Neural cell (in vitro differentiated cells): ENCODE measurements around the gene COL1A1. TPM values are rescaled to one million over a fixed set of nuclear protein-coding genes. Genes with fewer than 3 reads are reported as not detected.

Experiments
- H2AFZ ChIP-seq: fragments of 200-600, 300-800 bp; sonication (generic), shearing (Covaris generic); 2 replicates; pipeline ENCODE4 v1.6.0; 2014; ENCODE audit warnings: low read depth, mild to moderate bottlenecking, antibody characterized with exemption, low read length, moderate library complexity
- H3F3A ChIP-seq: fragments of 200-600 bp; shearing (Covaris generic); 2 replicates; pipeline ENCODE4 v1.6.1; 2016; ENCODE audit warnings: mild to moderate bottlenecking, moderate library complexity, mixed read lengths, antibody characterized with exemption, low read length; ENCODE audit not compliant: insufficient read depth, poor library complexity, severe bottlenecking
- H3K27ac ChIP-seq: fragments of 200-600, 300-800 bp; sonication (generic), shearing (Covaris generic); 2 replicates; pipeline ENCODE4 v1.5.1; 2014; ENCODE audit warnings: mild to moderate bottlenecking, low read length, moderate library complexity
- H3K27me3 ChIP-seq: fragments of 300-800, 200-600 bp; sonication (generic), shearing (Covaris generic); 2 replicates; pipeline ENCODE4 v1.6.0; 2014; ENCODE audit warnings: mild to moderate bottlenecking, low read depth, low read length, moderate library complexity; ENCODE audit not compliant: insufficient read depth
- H3K36me3 ChIP-seq: fragments of 300-800, 200-600 bp; sonication (generic), shearing (Covaris generic); 2 replicates; pipeline ENCODE4 v1.5.1; 2014; ENCODE audit warnings: mild to moderate bottlenecking, antibody characterized with exemption, low read length, moderate library complexity; ENCODE audit not compliant: insufficient read depth
- H3K4me2 ChIP-seq: fragments of 300-800, 200-600 bp; sonication (generic), shearing (Covaris generic); 2 replicates; pipeline ENCODE4 v1.6.0; 2014; ENCODE audit warnings: mild to moderate bottlenecking, low read length
- H3K4me3 ChIP-seq: fragments of 300-800, 200-600 bp; sonication (generic), shearing (Covaris generic); 2 replicates; pipeline ENCODE4 v1.5.1; 2014; ENCODE audit warnings: mild to moderate bottlenecking, low read length, moderate library complexity
- H3K79me2 ChIP-seq: fragments of 200-600 bp; shearing (Covaris generic); replicated peaks from 2 replicates; pipeline ENCODE4 v1.6.0; 2014; ENCODE audit warnings: mild to moderate bottlenecking, low read length, moderate library complexity; ENCODE audit not compliant: insufficient read depth
- H3K9ac ChIP-seq: fragments of 300-800, 200-600 bp; sonication (generic), shearing (Covaris generic); 2 replicates; pipeline ENCODE4 v1.6.1; 2016; ENCODE audit warnings: mild to moderate bottlenecking, low read length, mixed read lengths
- H3K9me2 ChIP-seq: fragments of 200-600 bp; shearing (Covaris generic); 2 replicates; pipeline ENCODE4 v1.6.1; 2016; ENCODE audit warnings: mild to moderate bottlenecking, low read length, mixed read lengths; ENCODE audit not compliant: insufficient read depth
- H3K9me3 ChIP-seq: fragments of 200-600, 300-800 bp; sonication (generic), shearing (Covaris generic); 2 replicates; pipeline ENCODE4 v1.6.1; 2016; ENCODE audit warnings: mild to moderate bottlenecking, mixed run types, low read length, moderate library complexity, mixed read lengths
- H4K20me1 ChIP-seq: fragments of 200-600 bp; shearing (Covaris generic); 2 replicates; pipeline ENCODE4 v1.6.1; 2016; ENCODE audit warnings: mild to moderate bottlenecking, mixed run types; ENCODE audit not compliant: insufficient read depth
- EP300 ChIP-seq: fragments of 450-650 bp; conservative IDR thresholded peaks from 2 replicates; pipeline ENCODE4 v1.6.1; 2014; ENCODE audit warnings: antibody characterized with exemption, mild to moderate bottlenecking, moderate library complexity; ENCODE audit not compliant: poor library complexity, severe bottlenecking
- EZH2 ChIP-seq: fragments of 200-600, 300-800 bp; shearing (Covaris generic), sonication (generic); IDR thresholded peaks from 2 replicates; pipeline ENCODE4 v1.6.1; 2014; ENCODE audit warnings: antibody characterized with exemption, low read length, borderline replicate concordance, mild to moderate bottlenecking; ENCODE audit not compliant: insufficient read depth, poor library complexity, severe bottlenecking
- MXI1 ChIP-seq: fragments of 450-650 bp; conservative IDR thresholded peaks from 2 replicates; pipeline ENCODE4 v1.6.1; 2014; ENCODE audit warnings: antibody characterized with exemption, mild to moderate bottlenecking; ENCODE audit not compliant: poor library complexity, severe bottlenecking
- POLR2AphosphoS5 ChIP-seq: IDR thresholded peaks from 2 replicates; pipeline ENCODE4 v1.6.1; 2012
- RAD21 ChIP-seq: fragments of 450-650 bp; conservative IDR thresholded peaks from 2 replicates; pipeline ENCODE4 v1.6.1; 2014; ENCODE audit warnings: antibody characterized with exemption, mild to moderate bottlenecking, moderate library complexity
- SMC3 ChIP-seq: fragments of 450-650 bp; conservative IDR thresholded peaks from 2 replicates; pipeline ENCODE4 v1.6.1; 2014; ENCODE audit warnings: antibody characterized with exemption, mild to moderate bottlenecking, moderate library complexity; ENCODE audit not compliant: poor library complexity
- TAF1 ChIP-seq: IDR thresholded peaks from 2 replicates; pipeline ENCODE4 v1.6.1; 2012; ENCODE audit warnings: low read depth
- polyA plus RNA-seq: library from polyadenylated mRNA; depleted of rRNA; stranded (reverse); fragments of >200 nt; gene quantifications from 2 replicates; pipeline ENCODE4 v1.2.3, GENCODE V29; 2014
- TF ChIP-seq, protein P1 (sequence below): IDR thresholded peaks from 2 replicates; pipeline ENCODE4 v1.6.1; 2012; ENCODE audit warnings: borderline replicate concordance
- TF ChIP-seq, protein P2 (sequence below): fragments of 450-650 bp; IDR thresholded peaks from 2 replicates; pipeline ENCODE4 v1.5.1; 2014; ENCODE audit warnings: antibody characterized with exemption, mild to moderate bottlenecking, moderate library complexity; ENCODE audit not compliant: poor library complexity, severe bottlenecking

The COL1A1 gene
- polyA plus RNA-seq, 1 donor from 2014 or later = 0.14 TPM

DNA sequence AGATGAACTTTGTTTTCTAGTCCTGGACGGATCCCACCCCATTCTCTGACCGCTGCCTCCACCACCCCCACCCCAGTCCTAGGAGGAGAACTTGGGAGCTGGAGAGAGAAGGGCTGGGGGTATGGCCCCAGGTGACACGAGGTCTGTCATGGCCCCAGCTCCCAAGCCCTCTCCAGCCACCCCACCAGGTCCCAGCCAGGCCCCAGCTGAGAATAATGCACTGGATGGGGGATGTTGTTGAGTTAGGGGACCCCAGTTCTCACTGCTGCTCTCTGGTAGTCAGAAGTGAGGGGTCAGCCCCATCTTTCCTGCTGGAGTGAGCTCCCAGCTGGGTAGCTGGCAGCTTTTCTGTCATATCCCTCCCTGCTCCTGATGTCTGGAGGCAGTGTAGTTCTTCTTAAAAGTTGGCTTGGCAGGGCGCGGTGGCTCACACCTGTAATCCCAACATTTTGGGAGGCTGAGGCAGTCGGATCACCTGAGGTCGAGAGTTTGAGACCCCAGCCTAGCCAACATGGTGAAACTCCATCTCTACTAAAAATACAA, 4.6 kb upstream of the COL1A1 start:
- no peak overlapping the region for H3K4me3 ChIP-seq
- no peaks in the 10 kb centered on the region for H3K79me2 ChIP-seq
- no peaks in the 10 kb centered on the region for H4K20me1 ChIP-seq
- H3K9me2 ChIP-seq = no peaks in the 10 kb centered on the region
- no peaks in the 10 kb centered on the region for H3K9me3 ChIP-seq
- H3K27ac ChIP-seq = no peak overlapping the region
- H3K27me3 ChIP-seq = peaks cover 24% of the 10 kb centered on the region
- H3F3A ChIP-seq = no peaks in the 10 kb centered on the region
- H3K9ac ChIP-seq = no peak overlapping the region
- no peaks in the 10 kb centered on the region for H3K36me3 ChIP-seq
- no peak overlapping the region for H3K4me2 ChIP-seq
- H2AFZ ChIP-seq = no peak overlapping the region
- TF ChIP-seq RAD21 (no peak), EP300 (no peak), POLR2AphosphoS5 (no peak), TAF1 (no peak), SMC3 (no peak), MXI1 (no peak), EZH2 (no peak)
- TF ChIP-seq, protein P1, sequence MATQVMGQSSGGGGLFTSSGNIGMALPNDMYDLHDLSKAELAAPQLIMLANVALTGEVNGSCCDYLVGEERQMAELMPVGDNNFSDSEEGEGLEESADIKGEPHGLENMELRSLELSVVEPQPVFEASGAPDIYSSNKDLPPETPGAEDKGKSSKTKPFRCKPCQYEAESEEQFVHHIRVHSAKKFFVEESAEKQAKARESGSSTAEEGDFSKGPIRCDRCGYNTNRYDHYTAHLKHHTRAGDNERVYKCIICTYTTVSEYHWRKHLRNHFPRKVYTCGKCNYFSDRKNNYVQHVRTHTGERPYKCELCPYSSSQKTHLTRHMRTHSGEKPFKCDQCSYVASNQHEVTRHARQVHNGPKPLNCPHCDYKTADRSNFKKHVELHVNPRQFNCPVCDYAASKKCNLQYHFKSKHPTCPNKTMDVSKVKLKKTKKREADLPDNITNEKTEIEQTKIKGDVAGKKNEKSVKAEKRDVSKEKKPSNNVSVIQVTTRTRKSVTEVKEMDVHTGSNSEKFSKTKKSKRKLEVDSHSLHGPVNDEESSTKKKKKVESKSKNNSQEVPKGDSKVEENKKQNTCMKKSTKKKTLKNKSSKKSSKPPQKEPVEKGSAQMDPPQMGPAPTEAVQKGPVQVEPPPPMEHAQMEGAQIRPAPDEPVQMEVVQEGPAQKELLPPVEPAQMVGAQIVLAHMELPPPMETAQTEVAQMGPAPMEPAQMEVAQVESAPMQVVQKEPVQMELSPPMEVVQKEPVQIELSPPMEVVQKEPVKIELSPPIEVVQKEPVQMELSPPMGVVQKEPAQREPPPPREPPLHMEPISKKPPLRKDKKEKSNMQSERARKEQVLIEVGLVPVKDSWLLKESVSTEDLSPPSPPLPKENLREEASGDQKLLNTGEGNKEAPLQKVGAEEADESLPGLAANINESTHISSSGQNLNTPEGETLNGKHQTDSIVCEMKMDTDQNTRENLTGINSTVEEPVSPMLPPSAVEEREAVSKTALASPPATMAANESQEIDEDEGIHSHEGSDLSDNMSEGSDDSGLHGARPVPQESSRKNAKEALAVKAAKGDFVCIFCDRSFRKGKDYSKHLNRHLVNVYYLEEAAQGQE = no peak
- TF ChIP-seq, protein P2, sequence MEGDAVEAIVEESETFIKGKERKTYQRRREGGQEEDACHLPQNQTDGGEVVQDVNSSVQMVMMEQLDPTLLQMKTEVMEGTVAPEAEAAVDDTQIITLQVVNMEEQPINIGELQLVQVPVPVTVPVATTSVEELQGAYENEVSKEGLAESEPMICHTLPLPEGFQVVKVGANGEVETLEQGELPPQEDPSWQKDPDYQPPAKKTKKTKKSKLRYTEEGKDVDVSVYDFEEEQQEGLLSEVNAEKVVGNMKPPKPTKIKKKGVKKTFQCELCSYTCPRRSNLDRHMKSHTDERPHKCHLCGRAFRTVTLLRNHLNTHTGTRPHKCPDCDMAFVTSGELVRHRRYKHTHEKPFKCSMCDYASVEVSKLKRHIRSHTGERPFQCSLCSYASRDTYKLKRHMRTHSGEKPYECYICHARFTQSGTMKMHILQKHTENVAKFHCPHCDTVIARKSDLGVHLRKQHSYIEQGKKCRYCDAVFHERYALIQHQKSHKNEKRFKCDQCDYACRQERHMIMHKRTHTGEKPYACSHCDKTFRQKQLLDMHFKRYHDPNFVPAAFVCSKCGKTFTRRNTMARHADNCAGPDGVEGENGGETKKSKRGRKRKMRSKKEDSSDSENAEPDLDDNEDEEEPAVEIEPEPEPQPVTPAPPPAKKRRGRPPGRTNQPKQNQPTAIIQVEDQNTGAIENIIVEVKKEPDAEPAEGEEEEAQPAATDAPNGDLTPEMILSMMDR = no peak

- H3K4me2 ChIP-seq = no peak overlapping the region
- peaks cover 31% of the 10 kb centered on the region for H3K27me3 ChIP-seq
- H3K9me2 ChIP-seq = no peaks in the 10 kb centered on the region
- no peak overlapping the region for H3K4me3 ChIP-seq
- H3K9ac ChIP-seq = no peak overlapping the region
- no peaks in the 10 kb centered on the region for H4K20me1 ChIP-seq
- H3K27ac ChIP-seq = no peak overlapping the region
- H3K9me3 ChIP-seq = no peaks in the 10 kb centered on the region
- TF ChIP-seq POLR2AphosphoS5 (no peak), SMC3 (no peak), MXI1 (no peak), TAF1 (no peak), RAD21 (no peak), EP300 (no peak), EZH2 (no peak)
- TF ChIP-seq, protein P1 = no peak
- TF ChIP-seq, protein P2 = no peak
- H3F3A ChIP-seq = no peaks in the 10 kb centered on the region
- H2AFZ ChIP-seq = no peak overlapping the region
- no peaks in the 10 kb centered on the region for H3K79me2 ChIP-seq
- H3K36me3 ChIP-seq = no peaks in the 10 kb centered on the region
These were observed 3.9 kb upstream of the COL1A1 start for GRCh38 chr17:50205111-50205962.
